ENCODE results near the gene GBF1.

DNA sequence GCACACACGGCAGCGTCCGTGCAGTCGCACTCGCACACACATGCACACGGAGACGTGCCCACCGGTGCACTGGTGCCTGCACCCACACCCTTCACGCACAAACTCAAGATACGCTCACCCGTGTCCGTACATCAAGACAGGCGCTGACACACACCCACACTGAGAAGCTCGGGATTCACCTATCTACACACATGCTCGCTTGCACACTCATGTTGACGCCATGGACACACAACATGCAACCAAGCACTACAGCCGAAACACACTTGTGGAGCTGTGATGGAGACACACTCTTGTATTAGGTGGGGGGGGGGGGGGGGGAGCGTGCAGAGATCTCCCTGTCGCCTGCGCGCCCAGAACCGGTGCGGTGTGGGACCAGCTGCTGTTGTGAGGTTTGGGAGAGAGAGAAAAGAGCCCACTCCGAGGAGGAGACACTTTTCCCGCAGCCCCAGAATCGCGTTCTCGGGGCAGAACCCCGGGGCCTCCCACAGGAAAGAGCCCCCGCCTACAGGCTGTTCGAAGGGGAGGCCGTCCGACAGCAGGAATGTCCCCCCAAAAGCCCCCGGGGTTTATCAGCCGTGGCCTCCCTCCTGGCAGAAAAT, 149.6 kb downstream of the GBF1 start:
- TF ChIP-seq GATA2 (IDR thresholded peaks at IDR 0.05; ENCODE audit: low read depth, low read length) (no peak), GATA3 (IDR thresholded peaks at IDR 0.05; ENCODE audit: low read depth, low read length) (no peak)

Measured in SH-SY5Y (cell line).